ENCODE measurements around the gene BSN. TPM values are rescaled to one million over a fixed set of nuclear protein-coding genes. Genes with fewer than 3 reads are reported as not detected.

The BSN gene
- total and polyA plus RNA-seq, 8 donors, result 0.56 to 1.6 (median 0.97) TPM

DNA sequence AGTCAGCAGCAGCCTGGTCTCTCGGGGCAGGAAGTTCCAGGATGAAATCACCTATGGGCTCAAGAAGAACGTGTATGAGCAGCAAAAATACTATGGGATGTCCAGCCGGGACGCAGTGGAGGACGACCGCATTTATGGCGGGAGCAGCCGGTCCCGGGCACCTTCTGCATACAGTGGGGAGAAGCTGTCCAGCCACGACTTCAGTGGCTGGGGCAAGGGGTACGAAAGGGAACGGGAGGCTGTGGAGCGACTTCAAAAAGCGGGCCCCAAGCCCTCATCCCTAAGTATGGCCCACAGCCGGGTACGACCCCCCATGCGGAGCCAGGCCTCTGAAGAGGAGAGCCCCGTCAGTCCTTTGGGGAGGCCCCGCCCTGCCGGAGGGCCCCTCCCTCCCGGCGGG is 107.7 kb downstream of the BSN start:
- Histone ChIP-seq H3K9me3 (no peaks in the 10 kb centered on the region), H3K27ac (no peak overlapping the region), H3K36me3 (no peaks in the 10 kb centered on the region), H3K4me1 (peaks cover 0 to 3% (median 0%) of the 10 kb centered on the region in 3 donors), H3K27me3 (no peaks in the 10 kb centered on the region), H3K4me3 (no peak overlapping the region)
- 80 to 86% methylated on average over 22 of the region's 22 CpGs for WGBS, 2 donors
- TF ChIP-seq, protein P1, sequence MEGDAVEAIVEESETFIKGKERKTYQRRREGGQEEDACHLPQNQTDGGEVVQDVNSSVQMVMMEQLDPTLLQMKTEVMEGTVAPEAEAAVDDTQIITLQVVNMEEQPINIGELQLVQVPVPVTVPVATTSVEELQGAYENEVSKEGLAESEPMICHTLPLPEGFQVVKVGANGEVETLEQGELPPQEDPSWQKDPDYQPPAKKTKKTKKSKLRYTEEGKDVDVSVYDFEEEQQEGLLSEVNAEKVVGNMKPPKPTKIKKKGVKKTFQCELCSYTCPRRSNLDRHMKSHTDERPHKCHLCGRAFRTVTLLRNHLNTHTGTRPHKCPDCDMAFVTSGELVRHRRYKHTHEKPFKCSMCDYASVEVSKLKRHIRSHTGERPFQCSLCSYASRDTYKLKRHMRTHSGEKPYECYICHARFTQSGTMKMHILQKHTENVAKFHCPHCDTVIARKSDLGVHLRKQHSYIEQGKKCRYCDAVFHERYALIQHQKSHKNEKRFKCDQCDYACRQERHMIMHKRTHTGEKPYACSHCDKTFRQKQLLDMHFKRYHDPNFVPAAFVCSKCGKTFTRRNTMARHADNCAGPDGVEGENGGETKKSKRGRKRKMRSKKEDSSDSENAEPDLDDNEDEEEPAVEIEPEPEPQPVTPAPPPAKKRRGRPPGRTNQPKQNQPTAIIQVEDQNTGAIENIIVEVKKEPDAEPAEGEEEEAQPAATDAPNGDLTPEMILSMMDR (IDR thresholded peaks at IDR 0.05), result no peak
- intact Hi-C loops (cut with DNase I), result no loop called here
- DNase-seq (no peak), ATAC-seq (no peak), FAIRE-seq (no peak)

DNA sequence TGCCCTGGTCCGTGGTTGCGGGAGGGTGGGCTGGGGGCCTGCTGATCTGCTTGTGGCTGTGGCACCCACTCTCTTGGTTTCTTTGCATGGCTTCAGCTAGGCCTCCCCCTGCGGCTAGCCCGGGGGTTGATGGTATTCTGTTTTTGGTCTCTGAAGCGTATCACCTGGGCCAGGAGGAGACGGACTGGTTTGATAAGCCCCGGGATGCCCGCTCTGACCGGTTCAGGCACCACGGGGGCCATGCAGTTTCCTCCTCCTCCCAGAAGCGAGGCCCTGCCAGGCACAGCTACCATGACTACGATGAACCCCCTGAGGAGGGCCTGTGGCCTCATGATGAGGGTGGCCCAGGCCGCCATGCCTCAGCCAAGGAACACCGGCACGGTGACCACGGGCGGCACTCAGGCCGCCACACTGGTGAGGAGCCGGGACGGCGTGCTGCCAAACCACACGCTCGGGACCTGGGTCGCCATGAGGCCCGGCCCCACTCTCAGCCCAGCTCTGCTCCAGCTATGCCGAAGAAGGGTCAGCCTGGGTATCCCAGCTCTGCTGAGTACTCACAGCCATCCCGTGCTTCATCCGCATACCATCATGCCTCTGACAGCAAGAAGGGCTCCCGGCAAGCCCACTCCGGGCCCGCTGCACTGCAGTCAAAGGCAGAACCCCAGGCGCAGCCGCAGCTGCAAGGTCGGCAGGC is 108.6 kb downstream of the BSN start:
- intact Hi-C loops (cut with DNase I), result no loop called here
- 92 to 95% methylated on average over 34 of the region's 34 CpGs for WGBS, 2 donors

DNA sequence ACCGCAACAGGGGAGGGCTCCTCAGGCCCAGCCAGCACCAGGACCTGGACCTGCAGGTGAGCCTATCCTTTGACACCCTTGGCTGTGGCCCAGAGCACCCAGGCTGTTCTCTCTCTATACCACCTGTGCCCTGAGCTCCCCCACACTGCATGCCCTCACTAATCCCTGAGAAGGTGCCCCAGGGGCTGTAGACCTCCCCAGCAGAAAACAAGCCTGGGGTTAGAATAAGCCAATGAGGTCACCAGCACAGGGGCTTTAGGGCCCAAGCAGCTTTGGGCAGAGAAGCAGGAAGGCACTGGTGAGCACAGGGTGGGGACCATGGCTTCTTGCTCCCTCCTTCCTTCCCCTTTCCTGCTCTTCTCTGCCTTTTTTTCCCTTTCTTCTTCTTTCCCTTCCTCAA is 109.6 kb downstream of the BSN start:
- Histone ChIP-seq H3K27ac (no peak overlapping the region), H3K27me3 (no peaks in the 10 kb centered on the region), H3K36me3 (no peaks in the 10 kb centered on the region), H3K4me1 (peaks cover 0 to 7% (median 4%) of the 10 kb centered on the region in 3 donors), H3K4me3 (no peak overlapping the region), H3K9me3 (no peaks in the 10 kb centered on the region)
- FAIRE-seq, result no peak
- 95 to 100% methylated on average over 1 of the region's 1 CpG for WGBS, 2 donors
- DNase-seq, result no peak
- no peak for ATAC-seq
- intact Hi-C loops (cut with DNase I), result no loop called here
- TF ChIP-seq, protein P1 (IDR thresholded peaks at IDR 0.05), result no peak

More for the DNA sequence above, 108.6 kb downstream of the BSN start:
- no peak overlapping the region for H3K27ac ChIP-seq
- DNase-seq, result no peak
- H3K9me3 ChIP-seq, result no peaks in the 10 kb centered on the region
- TF ChIP-seq, protein P1 (IDR thresholded peaks at IDR 0.05), result no peak
- peaks cover 0 to 3% (median 0%) of the 10 kb centered on the region in 3 donors for H3K4me1 ChIP-seq
- H3K36me3 ChIP-seq, result no peaks in the 10 kb centered on the region
- no peaks in the 10 kb centered on the region for H3K27me3 ChIP-seq
- no peak for FAIRE-seq
- no peak for ATAC-seq
- H3K4me3 ChIP-seq, result no peak overlapping the region

DNA sequence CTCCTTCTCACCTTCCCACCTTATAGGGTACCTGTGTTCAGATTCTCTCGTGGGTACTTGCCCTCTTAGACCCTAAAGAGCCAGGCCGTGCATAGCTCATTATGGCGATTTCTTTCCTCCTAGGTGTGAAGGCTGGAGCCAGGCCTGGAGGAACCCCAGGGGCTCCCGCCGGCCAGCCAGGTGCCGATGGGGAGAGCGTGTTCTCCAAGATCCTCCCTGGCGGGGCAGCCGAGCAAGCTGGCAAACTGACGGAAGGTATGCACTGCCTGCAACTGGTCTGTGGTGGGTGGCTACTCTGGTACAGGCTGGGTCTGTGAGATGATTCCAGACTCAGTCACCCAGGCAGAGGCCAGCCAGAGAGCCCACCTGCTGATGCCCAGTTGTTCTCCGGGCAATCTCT is 110.0 kb downstream of the BSN start:
- no peak overlapping the region for H3K4me3 ChIP-seq
- TF ChIP-seq, protein P1 (IDR thresholded peaks at IDR 0.05), result no peak
- no peaks in the 10 kb centered on the region for H3K27me3 ChIP-seq
- intact Hi-C loops (cut with DNase I), result no loop called here
- H3K4me1 ChIP-seq, result peaks cover 0 to 11% (median 9%) of the 10 kb centered on the region in 3 donors
- H3K36me3 ChIP-seq, result no peaks in the 10 kb centered on the region
- no peak for FAIRE-seq
- WGBS, 2 donors, result 76 to 90% methylated on average over 11 of the region's 11 CpGs
- ATAC-seq, result no peak
- no peak for DNase-seq
- no peaks in the 10 kb centered on the region for H3K9me3 ChIP-seq
- H3K27ac ChIP-seq, result no peak overlapping the region
